GM21423 (cell line): Measurements from ENCODE around the gene WBP2NL.
A peak's percentile ranks its signal among the peaks of the same experiment; 100 is the strongest.

Experiments used
- ATAC-seq: cut with Tn5 transposase; IDR thresholded peaks from one replicate; pipeline ENCODE4 v1.9.1; 2021; ENCODE audit warnings: mild to moderate bottlenecking, moderate library complexity; ENCODE audit not compliant: unreplicated experiment

Gene WBP2NL

GRCh38 chr22:42026705-42027104 is 28.1 kb downstream of the WBP2NL start:
- no peak for ATAC-seq

- ATAC-seq = no peak
These were observed 34.9 kb downstream of the WBP2NL start for GRCh38 chr22:42033263-42034181.

GRCh38 chr22:42035256-42035655 is 36.7 kb downstream of the WBP2NL start:
- ATAC-seq = no peak

GRCh38 chr22:42039271-42039670 is 40.7 kb downstream of the WBP2NL start:
- ATAC-seq = no peak

GRCh38 chr22:42041784-42042183 is 43.2 kb downstream of the WBP2NL start:
- no peak for ATAC-seq

GRCh38 chr22:42050641-42051180 is 52.1 kb downstream of the WBP2NL start:
- no peak for ATAC-seq

- no peak for ATAC-seq
These were observed 54.2 kb downstream of the WBP2NL start for GRCh38 chr22:42052765-42053164.

GRCh38 chr22:42056757-42057511 is 58.3 kb downstream of the WBP2NL start:
- ATAC-seq = no peak

GRCh38 chr22:42060489-42060888 is 61.9 kb downstream of the WBP2NL start:
- ATAC-seq = no peak

GRCh38 chr22:42061041-42061440 is 62.5 kb downstream of the WBP2NL start:
- ATAC-seq = no peak

GRCh38 chr22:42062506-42063170 is 64.0 kb downstream of the WBP2NL start:
- no peak for ATAC-seq

- ATAC-seq = no peak
These were observed 66.0 kb downstream of the WBP2NL start for GRCh38 chr22:42064629-42065028.

- ATAC-seq = no peak
These were observed 67.0 kb downstream of the WBP2NL start for GRCh38 chr22:42065438-42066125.

GRCh38 chr22:42066126-42066761 is 67.7 kb downstream of the WBP2NL start:
- ATAC-seq = no peak

- no peak for ATAC-seq
These were observed 68.3 kb downstream of the WBP2NL start for GRCh38 chr22:42066937-42067336.

GRCh38 chr22:42067671-42068251 is 69.2 kb downstream of the WBP2NL start:
- no peak for ATAC-seq

GRCh38 chr22:42068291-42068690 is 69.7 kb downstream of the WBP2NL start:
- no peak for ATAC-seq

GRCh38 chr22:42069801-42070516 is 71.4 kb downstream of the WBP2NL start:
- peak; percentile 4 for ATAC-seq
